Activated CD4-positive, alpha-beta T cell treated with anti-CD3 and anti-CD28 coated beads for 36 hours (primary cell): Measurements from ENCODE around the gene MYOT. TPM values are rescaled to one million over a fixed set of nuclear protein-coding genes. Genes with fewer than 3 reads are reported as not detected.

ENCODE experiments used
- ATAC-seq: fragments of 200-7000 bp; cut with Tn5 transposase; one replicate; pipeline ENCODE4 v1.10.0; 2021; ENCODE audit warnings: mild to moderate bottlenecking, moderate library complexity
- CTCF ChIA-PET: fragments of 350-600 bp; sonication (Branson Sonifier 250); formaldehyde crosslinking; loops from one replicate; lab custom pipeline; 2021; ENCODE audit warnings: antibody characterized with exemption; lab: Charles Lee
- POLR2A ChIA-PET: fragments of 350-600 bp; sonication (Branson Sonifier 250); formaldehyde crosslinking; loops from one replicate; lab custom pipeline; 2021; ENCODE audit warnings: antibody characterized with exemption, inconsistent platforms; lab: Charles Lee
- DNase-seq: peaks from one replicate; pipeline ENCODE4 v3.0.0-alpha.2; 2020
- H3K27ac Mint-ChIP-seq: one replicate; pipeline ENCODE4 v1.8.0; 2021; ENCODE audit warnings: mixed read lengths
- H3K27me3 Mint-ChIP-seq: one replicate; pipeline ENCODE4 v1.8.0; 2021; ENCODE audit warnings: mixed read lengths
- H3K36me3 Mint-ChIP-seq: one replicate; pipeline ENCODE4 v1.8.0; 2021; ENCODE audit warnings: low read depth, mixed read lengths
- H3K4me1 Mint-ChIP-seq: one replicate; pipeline ENCODE4 v1.8.0; 2021; ENCODE audit warnings: mixed read lengths
- H3K4me3 Mint-ChIP-seq: one replicate; pipeline ENCODE4 v1.8.0; 2021; ENCODE audit warnings: mild to moderate bottlenecking, moderate library complexity, mixed read lengths
- H3K9me3 Mint-ChIP-seq: one replicate; pipeline ENCODE4 v1.8.0; 2021; ENCODE audit warnings: low read depth, mixed read lengths
- intact Hi-C, 2 experiments: fragments of 100-400 bp; cut with DNase I in 1 of 2; cut with micrococcal nuclease in 1 of 2; formaldehyde crosslinking; loops; one replicate each; pipeline versions ENCODE4 v1.14.2 to v1.15.1; 2022 to 2024; cut with DNase I, micrococcal nuclease
- total RNA-seq, 2 experiments: library from RNA; stranded (reverse); gene quantifications; one replicate each; pipeline ENCODE4 v1.2.3, GENCODE V29; 2021

MYOT gene
- total RNA-seq, 2 experiments from 2014 or later, result not detected

DNA sequence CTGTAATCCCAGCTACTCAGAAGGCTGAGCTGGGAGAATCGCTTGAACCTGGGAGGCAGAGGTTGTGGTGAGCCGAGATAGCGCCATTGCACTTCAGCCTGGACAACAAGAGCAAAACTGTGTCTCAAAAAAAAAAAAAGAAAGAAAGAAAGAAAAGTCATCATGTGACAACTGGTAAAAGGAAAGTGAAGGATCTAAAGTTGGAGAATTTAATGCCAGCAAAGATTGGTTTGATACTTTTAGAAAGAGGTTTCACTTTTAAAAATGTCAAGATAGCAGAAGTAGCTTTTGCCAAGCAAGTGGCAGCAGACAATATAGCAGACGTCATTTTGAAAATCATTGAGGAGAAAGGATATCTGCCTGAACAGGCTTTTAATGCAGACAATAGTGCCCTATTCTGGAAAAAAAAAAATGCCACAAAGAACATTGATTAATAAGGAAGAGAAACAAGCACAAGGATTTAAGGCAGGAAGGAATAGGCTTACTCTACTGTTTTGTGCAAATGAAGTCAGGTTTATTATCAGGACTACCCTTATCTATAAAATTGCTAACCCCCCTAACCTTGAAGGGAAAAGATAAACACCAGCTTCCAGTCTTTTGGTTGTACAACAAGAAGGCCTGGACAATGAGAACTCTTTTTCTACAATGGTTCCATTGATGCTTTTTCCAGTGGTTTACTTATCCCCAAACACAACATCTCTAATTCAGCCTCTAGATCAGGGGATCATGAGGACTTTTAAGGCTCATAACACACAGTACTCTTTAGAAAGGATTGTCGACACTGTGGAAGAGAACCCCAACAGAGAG, 33.6 kb downstream of the MYOT start:
- H3K4me3 Mint-ChIP-seq, result no peak overlapping the region
- intact Hi-C loops, result no loop called here
- POLR2A ChIA-PET, result no interaction called here

DNA sequence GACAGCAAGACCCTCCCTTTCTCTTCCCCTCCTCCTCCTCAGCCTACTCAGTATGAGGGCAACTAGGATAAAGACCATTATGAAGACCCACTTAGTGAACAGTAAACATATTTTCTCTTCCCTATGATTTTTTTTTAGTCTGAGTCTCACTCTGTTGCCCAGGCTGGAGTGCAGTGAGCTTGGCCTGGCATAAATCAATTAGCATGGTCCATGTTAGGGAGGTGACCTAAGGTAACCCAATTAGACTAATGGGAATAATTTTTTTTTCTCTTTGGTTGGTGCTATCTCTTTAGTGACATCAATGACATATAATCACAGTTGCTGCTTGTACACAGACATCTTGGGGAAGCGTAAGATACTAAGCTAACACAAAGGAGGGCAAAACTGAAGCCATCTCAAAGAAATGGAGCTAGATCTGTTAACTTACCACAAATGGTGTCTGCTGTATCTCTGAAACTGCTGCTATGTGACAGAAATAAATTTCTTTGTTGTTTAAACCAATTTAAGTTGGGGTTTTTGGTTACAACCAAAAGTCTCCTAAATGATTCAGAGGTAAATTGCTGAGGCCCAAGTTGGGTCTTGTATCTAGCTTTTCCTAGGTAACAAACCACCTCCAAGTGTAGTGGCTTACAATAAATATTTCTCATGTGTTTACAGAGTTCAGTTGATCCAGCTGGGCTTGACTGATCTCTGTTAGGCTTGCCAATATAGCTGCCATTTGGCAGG, 34.9 kb downstream of the MYOT start:
- POLR2A ChIA-PET, result no interaction called here
- H3K27me3 Mint-ChIP-seq, result peaks cover 2% of the 10 kb centered on the region
- H3K4me3 Mint-ChIP-seq, result no peak overlapping the region
- intact Hi-C loops, result no loop called here
- ATAC-seq, result no peak
- no peaks in the 10 kb centered on the region for H3K9me3 Mint-ChIP-seq
- H3K4me1 Mint-ChIP-seq, result no peaks in the 10 kb centered on the region
- CTCF ChIA-PET, result interaction anchor here (1.2 kb wide), 1 partner anchor 20 kb away, joined by 3 read pairs; no protein-coding TSS in a partner anchor
- H3K27ac Mint-ChIP-seq, result no peak overlapping the region
- H3K36me3 Mint-ChIP-seq, result no peaks in the 10 kb centered on the region
- no peak for DNase-seq

More for the DNA sequence above, 33.6 kb downstream of the MYOT start:
- H3K9me3 Mint-ChIP-seq, result no peaks in the 10 kb centered on the region
- peaks cover 2% of the 10 kb centered on the region for H3K27me3 Mint-ChIP-seq
- no peak for DNase-seq
- H3K27ac Mint-ChIP-seq, result no peak overlapping the region
- CTCF ChIA-PET, result interaction anchor here (1.3 kb wide), 1 partner anchor 9 kb away, joined by 3 read pairs; no protein-coding TSS in a partner anchor
- no peak for ATAC-seq
- H3K36me3 Mint-ChIP-seq, result no peaks in the 10 kb centered on the region
- H3K4me1 Mint-ChIP-seq, result no peaks in the 10 kb centered on the region

DNA sequence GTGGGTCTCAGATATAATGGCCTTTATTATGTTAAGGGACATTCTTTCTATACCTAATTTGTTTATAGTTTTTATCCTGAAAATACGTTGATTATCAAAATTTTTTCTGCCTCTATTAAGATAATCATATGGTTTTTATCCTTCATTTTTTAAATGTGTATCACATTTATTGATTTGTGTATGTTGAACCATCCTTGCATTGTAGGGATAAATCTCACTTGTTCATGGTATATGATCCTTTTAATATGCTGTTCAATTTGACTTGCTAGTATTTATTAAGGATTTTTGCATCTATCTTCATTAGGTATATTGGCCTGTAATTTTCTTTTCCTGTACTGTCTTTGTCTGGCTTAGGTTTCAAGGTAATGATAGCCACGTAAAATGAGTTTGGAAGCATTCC, 47.1 kb downstream of the MYOT start:
- peaks cover 5% of the 10 kb centered on the region for H3K27me3 Mint-ChIP-seq
- ATAC-seq, result no peak
- H3K36me3 Mint-ChIP-seq, result no peaks in the 10 kb centered on the region
- H3K4me3 Mint-ChIP-seq, result no peak overlapping the region
- ChIA-PET POLR2A (no interaction called here), CTCF (no interaction called here)
- peaks cover 11% of the 10 kb centered on the region for H3K9me3 Mint-ChIP-seq
- no peak for DNase-seq
- no peak overlapping the region for H3K27ac Mint-ChIP-seq
- intact Hi-C loops, result no loop called here
- H3K4me1 Mint-ChIP-seq, result no peaks in the 10 kb centered on the region

DNA sequence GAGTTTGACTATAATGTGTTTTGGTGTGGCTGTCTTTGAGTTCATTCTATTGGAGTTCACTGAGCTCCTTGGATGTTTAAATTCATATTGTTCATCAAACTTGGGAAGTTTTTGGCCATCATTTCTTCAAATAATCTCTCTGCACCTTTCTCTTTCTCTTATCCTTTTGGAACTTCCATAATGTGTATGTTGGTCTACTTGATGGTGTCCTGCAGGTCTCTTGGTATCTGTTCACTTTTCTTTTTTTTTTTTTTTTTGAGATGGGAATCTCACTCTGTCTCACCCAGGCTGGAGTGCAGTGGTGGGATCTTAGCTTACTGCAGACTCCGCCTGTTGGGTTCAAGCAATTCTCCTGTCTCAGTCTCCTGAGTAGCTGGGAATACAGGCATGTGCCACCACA, 49.3 kb downstream of the MYOT start:
- ChIA-PET CTCF (no interaction called here), POLR2A (no interaction called here)
- DNase-seq (no peak), ATAC-seq (no peak)
- Mint-ChIP-seq H3K27ac (no peak overlapping the region), H3K36me3 (no peaks in the 10 kb centered on the region), H3K4me3 (no peak overlapping the region), H3K9me3 (peaks cover 10% of the 10 kb centered on the region), H3K4me1 (no peaks in the 10 kb centered on the region), H3K27me3 (no peaks in the 10 kb centered on the region)
- intact Hi-C loops, result no loop called here

DNA sequence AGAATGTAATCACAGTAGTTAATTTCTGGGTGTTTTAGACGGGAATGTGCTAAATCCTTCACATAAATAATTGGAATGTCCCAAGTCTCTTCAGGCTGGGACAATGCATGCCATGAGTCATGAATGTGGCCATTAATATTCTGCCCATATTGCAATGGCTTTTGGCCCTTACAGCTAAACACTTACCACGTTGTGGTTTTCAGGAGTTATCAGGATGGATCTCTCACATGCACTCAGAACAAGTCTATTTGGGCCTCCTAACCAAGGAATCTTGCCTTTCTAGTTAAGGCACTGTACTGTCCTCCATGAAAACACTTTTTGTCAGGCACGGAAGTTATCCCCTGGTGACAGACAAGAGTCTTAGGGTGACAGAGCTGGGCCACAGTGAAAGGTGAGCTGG, 54.3 kb downstream of the MYOT start:
- intact Hi-C loops, result no loop called here
- Mint-ChIP-seq H3K4me1 (no peaks in the 10 kb centered on the region), H3K27me3 (no peaks in the 10 kb centered on the region), H3K27ac (no peak overlapping the region), H3K9me3 (peaks cover 2% of the 10 kb centered on the region), H3K36me3 (no peaks in the 10 kb centered on the region), H3K4me3 (no peak overlapping the region)
- ATAC-seq (no peak), DNase-seq (no peak)
- ChIA-PET CTCF (interaction anchor here (0.9 kb wide), 1 partner anchor 14 kb away, joined by 4 read pairs; no protein-coding TSS in a partner anchor), POLR2A (no interaction called here)

DNA sequence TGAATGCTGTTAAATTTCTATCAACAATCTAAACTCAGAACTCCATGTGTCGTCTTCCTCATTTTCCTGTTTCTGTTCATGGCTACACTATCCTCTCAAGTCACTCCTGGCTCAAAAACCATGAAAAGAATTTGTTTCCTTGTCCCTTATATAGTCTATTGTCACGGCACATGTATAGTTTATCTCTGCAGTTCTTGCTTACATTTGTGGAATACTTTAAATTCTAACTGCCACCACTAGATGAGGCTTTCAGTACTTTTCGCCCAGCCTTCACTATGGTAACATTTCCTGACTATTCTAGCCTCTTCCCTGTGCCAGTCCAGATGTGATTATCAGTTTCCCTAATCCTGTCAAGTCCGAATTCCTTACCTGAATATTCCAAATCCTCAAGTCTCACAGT, 56.2 kb downstream of the MYOT start:
- intact Hi-C loops, result no loop called here
- Mint-ChIP-seq H3K4me1 (no peaks in the 10 kb centered on the region), H3K36me3 (peaks cover under 1% of the 10 kb centered on the region), H3K27me3 (no peaks in the 10 kb centered on the region), H3K27ac (no peak overlapping the region), H3K9me3 (no peaks in the 10 kb centered on the region), H3K4me3 (no peak overlapping the region)
- ATAC-seq, result no peak
- POLR2A ChIA-PET, result no interaction called here
- DNase-seq, result no peak
- CTCF ChIA-PET, result no interaction called here

DNA sequence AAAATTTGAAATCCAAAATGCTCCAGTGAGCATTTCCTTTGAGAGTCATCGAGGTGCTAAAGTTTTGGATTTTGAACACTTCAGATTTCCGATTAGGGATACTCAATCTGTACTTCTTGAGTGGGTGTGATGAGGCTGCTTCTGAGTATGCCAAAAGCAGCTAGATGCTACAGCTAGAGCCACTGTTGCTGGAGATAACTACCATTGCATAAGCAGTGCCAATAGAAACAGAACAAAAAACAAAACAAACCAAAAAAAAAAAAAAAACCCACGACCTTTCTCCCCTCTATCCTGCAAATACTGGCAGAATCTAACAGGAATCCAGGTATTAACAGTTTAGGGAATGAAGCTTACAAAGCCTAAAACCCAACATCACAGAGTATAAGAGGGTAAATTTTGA, 65.1 kb downstream of the MYOT start:
- intact Hi-C loops, result no loop called here
- ChIA-PET POLR2A (no interaction called here), CTCF (no interaction called here)

DNA sequence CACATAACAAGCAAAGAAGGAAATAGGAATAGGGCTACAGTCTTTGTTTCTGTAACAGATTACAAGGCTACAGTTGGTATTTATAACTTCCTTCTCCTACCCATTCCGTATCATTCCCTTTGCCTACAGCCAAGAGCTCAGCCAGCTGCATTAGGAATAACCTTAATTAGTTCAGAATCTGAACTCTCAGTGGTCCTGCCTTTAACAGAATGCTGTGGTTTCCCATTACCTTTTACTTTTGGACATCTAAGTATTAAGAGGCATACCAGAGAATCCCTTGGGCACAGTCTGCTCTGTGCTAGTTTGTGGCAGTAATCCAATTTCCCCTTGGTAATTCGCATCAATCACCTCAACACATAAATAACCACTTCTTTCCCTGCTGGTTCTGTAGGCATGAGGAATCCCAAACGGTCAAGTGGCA, 65.8 kb downstream of the MYOT start:
- no peaks in the 10 kb centered on the region for H3K27me3 Mint-ChIP-seq
- POLR2A ChIA-PET, result no interaction called here
- ATAC-seq (no peak), DNase-seq (no peak)
- intact Hi-C loops, result no loop called here
- H3K36me3 Mint-ChIP-seq, result peaks cover 10% of the 10 kb centered on the region
- no peaks in the 10 kb centered on the region for H3K9me3 Mint-ChIP-seq
- H3K4me3 Mint-ChIP-seq, result no peak overlapping the region
- no peak overlapping the region for H3K27ac Mint-ChIP-seq
- peaks cover 13% of the 10 kb centered on the region for H3K4me1 Mint-ChIP-seq
- CTCF ChIA-PET, result no interaction called here

More for the DNA sequence above, 65.1 kb downstream of the MYOT start:
- Mint-ChIP-seq H3K27ac (no peak overlapping the region), H3K9me3 (no peaks in the 10 kb centered on the region), H3K36me3 (peaks cover 10% of the 10 kb centered on the region), H3K27me3 (no peaks in the 10 kb centered on the region), H3K4me1 (peaks cover 10% of the 10 kb centered on the region), H3K4me3 (no peak overlapping the region)
- no peak for DNase-seq
- ATAC-seq, result no peak

DNA sequence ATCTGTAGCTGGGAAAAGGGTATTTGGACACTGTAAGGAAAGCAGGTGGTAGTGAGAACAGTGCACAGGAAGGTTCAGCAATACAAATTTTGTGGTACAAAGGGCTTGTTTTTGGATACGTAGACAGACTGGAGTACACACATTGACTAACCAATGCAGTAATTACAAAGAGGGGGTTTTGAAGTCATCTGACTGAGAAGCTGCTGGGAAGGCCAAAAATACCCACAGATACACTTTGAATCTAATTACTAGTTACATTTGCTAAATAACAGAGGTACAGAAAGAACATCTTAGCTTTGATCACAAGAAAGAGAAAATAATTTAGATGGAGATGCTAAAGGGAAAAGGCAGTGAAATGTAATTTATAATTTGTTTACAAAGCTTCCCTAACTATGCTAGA, 67.5 kb downstream of the MYOT start:
- peaks cover 22% of the 10 kb centered on the region for H3K36me3 Mint-ChIP-seq
- H3K9me3 Mint-ChIP-seq, result no peaks in the 10 kb centered on the region
- no peaks in the 10 kb centered on the region for H3K27me3 Mint-ChIP-seq
- DNase-seq, result no peak
- H3K27ac Mint-ChIP-seq, result no peak overlapping the region
- no peak overlapping the region for H3K4me3 Mint-ChIP-seq
- ChIA-PET CTCF (interaction anchor here (0.5 to 1.4 kb wide), 3 partner anchors 8 to 88 kb away, joined by 3 to 4 read pairs (median 3); no protein-coding TSS in a partner anchor), POLR2A (no interaction called here)
- intact Hi-C loops, result loop anchor here (5.0 kb wide), 2 partner anchors 62 to 158 kb away; no protein-coding TSS in a partner anchor
- peaks cover 28% of the 10 kb centered on the region for H3K4me1 Mint-ChIP-seq
- ATAC-seq, result no peak

DNA sequence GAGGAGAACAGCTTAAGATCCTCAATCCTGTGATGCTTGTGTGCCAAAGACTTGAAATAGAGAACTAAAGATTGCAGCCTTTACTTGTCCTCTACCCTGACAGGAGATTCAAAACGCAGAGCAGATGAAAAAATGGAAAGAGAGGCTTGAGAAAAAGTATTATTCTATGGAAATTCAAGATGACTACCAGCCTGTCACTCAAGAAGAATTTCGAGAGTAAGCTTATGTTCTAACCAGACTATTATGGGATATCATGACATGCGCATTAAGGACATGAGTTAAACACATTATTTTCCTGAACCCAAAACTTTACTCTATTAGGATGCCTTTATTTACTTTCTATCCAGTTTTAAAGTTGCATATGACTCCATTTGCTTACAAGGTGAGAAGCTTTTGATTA, 68.0 kb downstream of the MYOT start:
- ATAC-seq (no peak), DNase-seq (no peak)
- intact Hi-C loops, result loop anchor here (5.0 kb wide), 2 partner anchors 62 to 158 kb away; no protein-coding TSS in a partner anchor
- Mint-ChIP-seq H3K4me1 (peaks cover 28% of the 10 kb centered on the region), H3K4me3 (no peak overlapping the region), H3K36me3 (peaks cover 26% of the 10 kb centered on the region), H3K9me3 (no peaks in the 10 kb centered on the region), H3K27me3 (no peaks in the 10 kb centered on the region), H3K27ac (no peak overlapping the region)
- POLR2A ChIA-PET, result interaction anchor here (0.8 kb wide), 1 partner anchor 20 kb away, joined by 5 read pairs; no protein-coding TSS in a partner anchor
- CTCF ChIA-PET, result interaction anchor here (0.5 to 1.4 kb wide), 7 partner anchors 9 to 89 kb away, joined by 3 to 4 read pairs (median 3); no protein-coding TSS in a partner anchor
